Ascending aorta (tissue), 2 donors: ENCODE data around the gene CNOT6. TPM values are rescaled to one million over a fixed set of nuclear protein-coding genes. Genes with fewer than 3 reads are reported as not detected.

Experiments
- DNase-seq, 2 donors: peaks; one replicate each; pipeline ENCODE4 v3.0.0-alpha.2; 2019; ENCODE audit warnings: low spot score in 2 of 2
- H3K27ac ChIP-seq, 2 donors: fragments of 200-600 bp; sonication (generic); one replicate each; pipeline ENCODE4 v1.5.1; 2016 to 2017; ENCODE audit warnings: mild to moderate bottlenecking in 1 of 2
- H3K27me3 ChIP-seq: fragments of 200-600 bp; sonication (generic); one replicate; pipeline ENCODE4 v1.5.1; 2017
- H3K36me3 ChIP-seq, 2 donors: fragments of 200-600 bp; sonication (generic); one replicate each; pipeline ENCODE4 v1.5.1; 2016
- H3K4me1 ChIP-seq, 2 donors: fragments of 200-600 bp; sonication (generic); one replicate each; pipeline ENCODE4 v1.5.1; 2016 to 2017; ENCODE audit warnings: mild to moderate bottlenecking in 1 of 2
- H3K4me3 ChIP-seq, 2 donors: fragments of 200-600 bp; sonication (generic); one replicate each; pipeline ENCODE4 v1.5.1; 2016 to 2017; ENCODE audit warnings: mild to moderate bottlenecking in 1 of 2
- H3K9me3 ChIP-seq, 2 donors: fragments of 200-600 bp; sonication (generic); one replicate each; pipeline ENCODE4 v1.5.1; 2016
- CTCF ChIP-seq, 3 experiments: fragments of 200-600 bp in 2 of 3; fragments of 450-650 bp in 1 of 3; sonication (generic) in 2 of 3; IDR thresholded peaks; one replicate each; pipeline ENCODE4 v1.5.1; 2016 to 2019; ENCODE audit warnings: antibody characterized with exemption in 3 of 3, mild to moderate bottlenecking in 1 of 3, moderate library complexity in 1 of 3
- intact Hi-C: fragments of 100-400 bp; cut with DNase I; formaldehyde crosslinking; loops from one replicate; pipeline ENCODE4 v1.15.1; 2023
- total RNA-seq: library from RNA; depleted of rRNA; stranded (reverse); fragments of >200 nt; gene quantifications from one replicate; pipeline ENCODE4 v1.1.0, GENCODE V29; 2016

Gene CNOT6
- total RNA-seq, 1 donor from 2014 or later: 12.0 TPM

- Histone ChIP-seq H3K9me3 (no peaks in the 10 kb centered on the region), H3K4me1 (no peaks in the 10 kb centered on the region), H3K4me3 (no peak overlapping the region), H3K36me3 (no peaks in the 10 kb centered on the region), H3K27me3 (no peaks in the 10 kb centered on the region), H3K27ac (no peak overlapping the region)
- no peak for TF ChIP-seq CTCF (IDR thresholded peaks at IDR 0.05)
- intact Hi-C loops: no loop called here
- no peak for DNase-seq
Observed at GRCh38 chr5:180594311-180595045, 100.3 kb downstream of the CNOT6 start.

GRCh38 chr5:180595046-180595379, 100.8 kb downstream of the CNOT6 start:
- Histone ChIP-seq H3K27ac (no peak overlapping the region), H3K4me1 (no peaks in the 10 kb centered on the region), H3K9me3 (no peaks in the 10 kb centered on the region), H3K36me3 (no peaks in the 10 kb centered on the region), H3K4me3 (no peak overlapping the region), H3K27me3 (no peaks in the 10 kb centered on the region)
- intact Hi-C loops: no loop called here
- DNase-seq: no peak
- TF ChIP-seq CTCF (IDR thresholded peaks at IDR 0.05): no peak

- Histone ChIP-seq H3K9me3 (no peaks in the 10 kb centered on the region), H3K4me1 (no peaks in the 10 kb centered on the region), H3K27ac (no peak overlapping the region), H3K36me3 (no peaks in the 10 kb centered on the region), H3K4me3 (no peak overlapping the region), H3K27me3 (no peaks in the 10 kb centered on the region)
- DNase-seq: no peak
- no peak for TF ChIP-seq CTCF (IDR thresholded peaks at IDR 0.05)
- intact Hi-C loops: no loop called here
Observed at GRCh38 chr5:180595381-180596114, 101.4 kb downstream of the CNOT6 start.

GRCh38 chr5:180596115-180596667, 102.0 kb downstream of the CNOT6 start:
- H3K36me3 ChIP-seq: no peaks in the 10 kb centered on the region
- DNase-seq: no peak
- H3K4me3 ChIP-seq: no peak overlapping the region
- no peak overlapping the region for H3K27ac ChIP-seq
- no peaks in the 10 kb centered on the region for H3K4me1 ChIP-seq
- no peaks in the 10 kb centered on the region for H3K27me3 ChIP-seq
- TF ChIP-seq CTCF (IDR thresholded peaks at IDR 0.05): no peak
- intact Hi-C loops: no loop called here
- no peaks in the 10 kb centered on the region for H3K9me3 ChIP-seq

GRCh38 chr5:180596668-180597231, 102.6 kb downstream of the CNOT6 start:
- intact Hi-C loops: no loop called here
- Histone ChIP-seq H3K9me3 (no peaks in the 10 kb centered on the region), H3K36me3 (no peaks in the 10 kb centered on the region), H3K4me3 (no peak overlapping the region), H3K27ac (no peak overlapping the region), H3K4me1 (no peaks in the 10 kb centered on the region), H3K27me3 (no peaks in the 10 kb centered on the region)
- no peak for DNase-seq
- TF ChIP-seq CTCF (IDR thresholded peaks at IDR 0.05): no peak
